Mesothelial cell of epicardium (in vitro differentiated cells): Measurements from ENCODE around the gene SMTNL1. TPM values are rescaled to one million over a fixed set of nuclear protein-coding genes. Genes with fewer than 3 reads are reported as not detected.

Source experiments
- DNase-seq, 2 experiments: peaks; one replicate each; pipeline ENCODE4 v3.0.0; 2021; ENCODE audit warnings: low spot score in 2 of 2; ENCODE audit not compliant: unreplicated experiment in 2 of 2
- H3K27ac Mint-ChIP-seq: 2 replicates; pipeline ENCODE4 v1.8.0; 2021; ENCODE audit warnings: mixed read lengths
- H3K27me3 Mint-ChIP-seq: 2 replicates; pipeline ENCODE4 v1.8.0; 2021; ENCODE audit warnings: low read depth, mixed read lengths
- H3K36me3 Mint-ChIP-seq: 2 replicates; pipeline ENCODE4 v1.8.0; 2021; ENCODE audit warnings: mixed read lengths
- H3K4me1 Mint-ChIP-seq: 2 replicates; pipeline ENCODE4 v1.8.0; 2021; ENCODE audit warnings: mixed read lengths
- H3K4me3 Mint-ChIP-seq: 2 replicates; pipeline ENCODE4 v1.8.0; 2021; ENCODE audit warnings: mild to moderate bottlenecking, moderate library complexity, mixed read lengths
- H3K9me3 Mint-ChIP-seq: 2 replicates; pipeline ENCODE4 v1.8.0; 2021; ENCODE audit warnings: mixed read lengths
- total RNA-seq: library from RNA; stranded (reverse); gene quantifications from 3 replicates; pipeline ENCODE4 v1.2.1, GENCODE V29; 2021
- TF ChIP-seq, protein P1 (sequence below): fragments of 200-600 bp; sonication (generic); IDR thresholded peaks from one replicate; pipeline ENCODE4 v1.5.0; 2021; ENCODE audit warnings: antibody characterized with exemption; ENCODE audit not compliant: unreplicated experiment

Gene SMTNL1
- total RNA-seq, 1 donor from 2014 or later, result not detected

DNA sequence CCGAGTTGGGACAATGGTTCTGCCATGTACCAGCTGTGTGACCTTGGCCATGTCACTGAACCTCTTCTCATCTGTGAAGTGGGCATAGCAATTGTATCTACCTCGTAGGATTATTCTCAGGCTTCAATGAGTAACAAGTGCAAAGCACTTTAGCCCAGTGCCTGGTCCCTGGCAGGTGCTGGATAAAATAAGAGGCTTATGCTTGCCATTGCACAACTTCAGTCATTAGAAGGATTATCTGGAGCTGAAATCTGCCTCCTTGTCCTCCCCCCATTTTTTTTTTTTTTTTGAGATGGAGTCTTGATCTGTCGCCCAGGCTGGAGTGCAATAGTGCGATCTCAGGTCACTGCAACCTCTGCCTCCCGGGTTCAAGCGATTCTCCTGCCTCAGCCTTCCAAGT, 7.2 kb downstream of the SMTNL1 start:
- Mint-ChIP-seq H3K27ac (no peak overlapping the region), H3K36me3 (peaks cover 2% of the 10 kb centered on the region), H3K27me3 (peaks cover 3% of the 10 kb centered on the region), H3K9me3 (no peaks in the 10 kb centered on the region), H3K4me3 (no peak overlapping the region), H3K4me1 (no peaks in the 10 kb centered on the region)
- no peak for DNase-seq
- TF ChIP-seq, protein P1, sequence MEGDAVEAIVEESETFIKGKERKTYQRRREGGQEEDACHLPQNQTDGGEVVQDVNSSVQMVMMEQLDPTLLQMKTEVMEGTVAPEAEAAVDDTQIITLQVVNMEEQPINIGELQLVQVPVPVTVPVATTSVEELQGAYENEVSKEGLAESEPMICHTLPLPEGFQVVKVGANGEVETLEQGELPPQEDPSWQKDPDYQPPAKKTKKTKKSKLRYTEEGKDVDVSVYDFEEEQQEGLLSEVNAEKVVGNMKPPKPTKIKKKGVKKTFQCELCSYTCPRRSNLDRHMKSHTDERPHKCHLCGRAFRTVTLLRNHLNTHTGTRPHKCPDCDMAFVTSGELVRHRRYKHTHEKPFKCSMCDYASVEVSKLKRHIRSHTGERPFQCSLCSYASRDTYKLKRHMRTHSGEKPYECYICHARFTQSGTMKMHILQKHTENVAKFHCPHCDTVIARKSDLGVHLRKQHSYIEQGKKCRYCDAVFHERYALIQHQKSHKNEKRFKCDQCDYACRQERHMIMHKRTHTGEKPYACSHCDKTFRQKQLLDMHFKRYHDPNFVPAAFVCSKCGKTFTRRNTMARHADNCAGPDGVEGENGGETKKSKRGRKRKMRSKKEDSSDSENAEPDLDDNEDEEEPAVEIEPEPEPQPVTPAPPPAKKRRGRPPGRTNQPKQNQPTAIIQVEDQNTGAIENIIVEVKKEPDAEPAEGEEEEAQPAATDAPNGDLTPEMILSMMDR, result no peak

DNA sequence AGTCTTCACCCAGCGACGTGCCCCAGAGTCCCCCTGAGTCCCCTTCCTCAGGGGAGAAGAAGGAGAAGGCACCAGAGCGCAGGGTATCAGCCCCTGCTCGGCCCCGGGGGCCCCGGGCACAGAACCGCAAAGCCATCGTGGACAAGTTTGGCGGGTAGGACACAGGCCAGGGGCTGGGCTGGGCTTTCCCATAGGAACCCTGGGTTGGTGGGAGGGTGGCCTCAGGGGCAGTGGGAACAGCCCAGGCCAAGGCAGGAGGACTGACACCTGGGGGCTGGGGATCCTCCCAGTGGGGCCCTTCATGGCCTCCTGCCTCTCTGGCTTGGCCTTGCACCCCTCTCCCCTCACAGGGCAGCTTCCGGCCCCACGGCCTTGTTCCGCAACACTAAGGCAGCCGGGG, 8.5 kb downstream of the SMTNL1 start:
- peaks cover 5% of the 10 kb centered on the region for H3K36me3 Mint-ChIP-seq
- H3K9me3 Mint-ChIP-seq, result no peaks in the 10 kb centered on the region
- no peak overlapping the region for H3K27ac Mint-ChIP-seq
- no peak for DNase-seq
- no peak overlapping the region for H3K4me3 Mint-ChIP-seq
- H3K4me1 Mint-ChIP-seq, result no peaks in the 10 kb centered on the region
- peaks cover 2% of the 10 kb centered on the region for H3K27me3 Mint-ChIP-seq
- TF ChIP-seq, protein P1, result no peak

DNA sequence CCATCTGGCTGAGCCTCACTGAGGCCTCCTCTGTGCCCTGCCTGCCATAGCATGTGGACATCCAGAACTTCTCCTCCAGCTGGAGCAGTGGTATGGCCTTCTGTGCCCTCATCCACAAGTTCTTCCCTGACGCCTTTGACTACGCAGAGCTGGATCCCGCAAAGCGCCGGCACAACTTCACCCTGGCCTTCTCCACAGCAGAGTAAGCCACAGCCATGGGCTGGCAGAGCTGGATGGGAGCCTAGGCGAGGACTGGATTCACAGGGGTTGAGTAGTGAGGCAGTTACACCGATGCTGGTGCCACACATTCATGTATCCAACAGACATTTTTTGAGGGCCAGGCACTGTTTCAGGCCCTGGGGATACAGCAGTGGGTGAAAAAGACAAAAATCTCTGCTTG, 9.1 kb downstream of the SMTNL1 start:
- Mint-ChIP-seq H3K36me3 (peaks cover 5% of the 10 kb centered on the region), H3K27ac (no peak overlapping the region), H3K9me3 (no peaks in the 10 kb centered on the region), H3K4me1 (no peaks in the 10 kb centered on the region), H3K4me3 (no peak overlapping the region), H3K27me3 (no peaks in the 10 kb centered on the region)
- DNase-seq, result no peak
- TF ChIP-seq, protein P1, result no peak

DNA sequence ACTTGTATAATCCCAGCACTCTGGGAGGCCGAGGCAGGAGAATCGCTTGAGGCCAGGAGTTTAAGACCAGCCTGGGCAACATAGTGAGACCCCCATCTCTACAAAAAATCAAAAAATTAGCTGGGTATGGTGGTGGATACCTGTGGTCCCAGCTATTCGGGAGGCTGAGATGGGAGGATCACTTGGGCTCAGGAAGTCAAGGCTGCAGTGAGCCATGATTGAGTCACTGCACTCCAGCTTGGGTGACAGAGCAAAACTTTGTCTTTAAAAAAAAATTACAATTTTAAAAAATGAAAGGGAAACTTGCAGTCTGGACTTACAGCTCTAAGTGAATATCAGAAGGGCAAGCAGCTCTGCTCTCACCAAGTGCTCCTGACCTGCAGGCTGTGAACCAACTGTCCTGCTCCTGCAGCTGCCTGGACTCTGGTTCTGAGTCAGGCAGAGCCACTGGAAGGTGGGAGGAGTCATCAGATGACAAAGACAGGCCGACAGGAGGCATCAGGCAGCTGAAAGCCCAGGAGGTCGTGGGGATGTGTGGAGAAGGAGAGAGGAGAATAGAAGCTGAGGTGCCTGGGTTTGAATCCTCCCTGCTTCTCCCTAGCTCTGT, 9.6 kb downstream of the SMTNL1 start:
- Mint-ChIP-seq H3K27me3 (no peaks in the 10 kb centered on the region), H3K9me3 (no peaks in the 10 kb centered on the region), H3K4me1 (no peaks in the 10 kb centered on the region), H3K36me3 (peaks cover 5% of the 10 kb centered on the region), H3K4me3 (no peak overlapping the region), H3K27ac (no peak overlapping the region)
- DNase-seq, result no peak
- TF ChIP-seq, protein P1, result no peak

DNA sequence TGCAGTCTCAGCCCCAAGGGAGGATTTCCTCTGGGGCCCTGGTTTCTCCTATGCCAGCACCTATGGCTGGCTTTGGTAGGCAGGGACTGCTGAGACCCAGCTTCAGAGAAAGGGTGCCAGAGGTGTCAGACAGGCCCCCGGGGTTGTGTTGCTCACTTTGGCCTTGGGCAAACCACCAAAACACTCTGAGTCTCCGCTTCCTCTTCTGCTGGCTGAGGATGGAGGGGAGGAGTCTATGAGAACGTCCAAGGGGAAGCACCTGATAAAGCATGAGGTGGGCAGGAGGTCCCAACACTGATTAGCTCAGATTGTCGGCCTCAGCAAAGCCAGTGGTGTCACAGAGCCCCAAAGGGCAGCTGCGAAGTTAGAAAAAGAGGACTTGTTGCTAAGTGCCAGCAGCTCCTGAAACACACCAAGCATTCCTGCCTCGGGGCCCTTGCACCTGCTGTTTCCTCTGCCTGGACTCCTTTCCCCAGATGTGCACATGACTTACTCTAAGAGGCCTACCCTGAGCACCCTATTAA, 10.5 kb downstream of the SMTNL1 start:
- no peak for DNase-seq
- H3K4me3 Mint-ChIP-seq, result no peak overlapping the region
- H3K4me1 Mint-ChIP-seq, result no peaks in the 10 kb centered on the region
- peaks cover 5% of the 10 kb centered on the region for H3K36me3 Mint-ChIP-seq
- TF ChIP-seq, protein P1, result no peak
- H3K9me3 Mint-ChIP-seq, result no peaks in the 10 kb centered on the region
- no peaks in the 10 kb centered on the region for H3K27me3 Mint-ChIP-seq
- no peak overlapping the region for H3K27ac Mint-ChIP-seq
